HFF-Myc (cell line): ENCODE measurements around the gene TFAP2D.

ENCODE experiments used
- DNase-seq: peaks from one replicate; pipeline ENCODE4 v3.0.0-alpha.2; 2011; ENCODE audit warnings: low read depth; ENCODE audit errors: extremely low read depth
- H3K4me3 ChIP-seq: replicated peaks from 2 replicates; pipeline ENCODE4 v1.5.1; 2011; ENCODE audit warnings: low read depth, mild to moderate bottlenecking, control low read depth, low read length
- CTCF ChIP-seq: IDR thresholded peaks from 2 replicates; pipeline ENCODE4 v1.5.1; 2012; ENCODE audit warnings: mild to moderate bottlenecking, low read depth, low read length, control low read depth; ENCODE audit errors: missing control alignments

TFAP2D gene

GRCh38 chr6:50713226-50713625 lies at the start of gene TFAP2D:
Gene TFAP2D, plus strand, starts transcription at chr6:50713526. Its CDS starts 530 bp downstream, at chr6:50714056.
- no peak for DNase-seq
- H3K4me3 ChIP-seq: no peak within 1 kb of the TSS
- no peak for TF ChIP-seq CTCF

DNA sequence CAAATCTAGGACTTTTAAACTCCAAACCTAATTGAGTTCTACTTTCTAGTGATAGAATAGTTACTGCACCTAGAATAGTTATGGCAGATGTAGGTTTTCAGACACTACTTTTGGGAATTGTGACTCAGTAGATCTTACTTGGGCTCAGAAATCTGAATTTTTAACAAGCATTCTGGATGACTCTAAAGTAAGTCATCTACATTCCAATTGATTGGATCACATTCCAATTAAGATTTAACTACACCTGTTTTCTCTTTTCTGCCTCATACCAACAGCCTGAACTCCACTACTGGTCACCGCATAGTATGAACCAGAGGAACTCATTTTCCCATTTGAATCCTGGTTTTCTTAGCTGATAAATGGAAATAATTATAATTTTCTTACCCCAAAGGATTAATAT lies 49.5 kb upstream of the TFAP2D start:
- DNase-seq: no peak
- no peak overlapping the region for H3K4me3 ChIP-seq
- no peak for TF ChIP-seq CTCF

DNA sequence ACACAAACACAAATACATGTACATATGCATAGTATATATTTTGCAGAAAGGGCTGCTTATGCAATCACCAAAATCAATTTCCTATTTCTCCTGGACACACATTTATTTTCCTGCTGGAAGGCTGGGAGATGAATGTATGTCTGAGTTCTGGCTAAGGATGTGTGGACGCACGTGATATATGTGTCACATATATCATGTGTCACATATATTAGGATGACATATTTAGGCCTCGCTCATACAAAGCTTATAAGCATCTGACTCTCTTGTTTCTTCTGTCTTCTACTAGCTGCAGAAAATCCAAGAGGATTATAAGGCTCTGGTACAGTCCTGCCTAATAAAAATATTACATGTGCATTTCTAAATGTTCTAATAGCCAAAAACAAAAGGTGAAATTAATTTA lies 47.2 kb upstream of the TFAP2D start:
- TF ChIP-seq CTCF: no peak
- H3K4me3 ChIP-seq: no peak overlapping the region
- no peak for DNase-seq

DNA sequence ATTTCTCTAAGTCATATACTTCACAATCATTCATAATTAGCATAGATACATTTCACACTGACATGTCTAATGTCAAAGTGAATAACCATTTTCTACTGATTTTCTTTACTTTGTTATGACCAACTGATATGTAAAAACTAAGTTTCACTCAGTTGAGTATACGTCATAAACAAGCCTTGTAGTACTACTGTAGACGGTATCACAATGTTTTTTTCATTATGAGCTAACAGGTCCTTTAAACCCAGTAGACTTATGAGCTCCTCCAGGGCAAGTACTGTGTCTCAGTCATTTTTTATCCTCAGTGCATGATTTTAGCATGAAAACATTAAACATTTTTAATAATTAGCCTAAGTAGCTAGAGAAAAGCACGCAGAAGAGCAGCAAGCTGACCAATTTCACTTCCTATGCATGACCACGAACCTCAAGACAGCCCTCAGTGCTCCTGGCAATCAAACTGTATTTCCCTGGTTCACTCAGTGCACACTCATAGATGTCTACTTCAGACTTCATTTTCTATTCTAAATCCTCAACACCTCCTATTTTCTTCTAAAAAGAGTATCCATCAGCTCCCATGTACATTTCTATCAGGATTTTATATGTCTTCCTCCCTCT lies 32.0 kb upstream of the TFAP2D start:
- TF ChIP-seq CTCF: no peak
- DNase-seq: no peak
- H3K4me3 ChIP-seq: no peak overlapping the region

- no peak overlapping the region for H3K4me3 ChIP-seq
- no peak for TF ChIP-seq CTCF
- DNase-seq: no peak
Measured at GRCh38 chr6:50689210-50689609, 24.1 kb upstream of the TFAP2D start.

- no peak for DNase-seq
- no peak overlapping the region for H3K4me3 ChIP-seq
- no peak for TF ChIP-seq CTCF
Measured at GRCh38 chr6:50691814-50692495, 21.4 kb upstream of the TFAP2D start.
